Stimulated activated CD4-positive, alpha-beta T cell treated with anti-CD3 and anti-CD28 coated beads, Interleukin-4, amount 100 ng/mL, for 24 hours (primary cell): ENCODE data around the gene ZNF497.
"Not testable (repeated sequence)": the region's sequence is repeated elsewhere in the genome, so short reads cannot be mapped to it uniquely, and the experiment has no call there.

ENCODE experiments used
- DNase-seq: peaks from one replicate; pipeline ENCODE4 v3.0.0-alpha.2; 2020

ZNF497 gene

DNA sequence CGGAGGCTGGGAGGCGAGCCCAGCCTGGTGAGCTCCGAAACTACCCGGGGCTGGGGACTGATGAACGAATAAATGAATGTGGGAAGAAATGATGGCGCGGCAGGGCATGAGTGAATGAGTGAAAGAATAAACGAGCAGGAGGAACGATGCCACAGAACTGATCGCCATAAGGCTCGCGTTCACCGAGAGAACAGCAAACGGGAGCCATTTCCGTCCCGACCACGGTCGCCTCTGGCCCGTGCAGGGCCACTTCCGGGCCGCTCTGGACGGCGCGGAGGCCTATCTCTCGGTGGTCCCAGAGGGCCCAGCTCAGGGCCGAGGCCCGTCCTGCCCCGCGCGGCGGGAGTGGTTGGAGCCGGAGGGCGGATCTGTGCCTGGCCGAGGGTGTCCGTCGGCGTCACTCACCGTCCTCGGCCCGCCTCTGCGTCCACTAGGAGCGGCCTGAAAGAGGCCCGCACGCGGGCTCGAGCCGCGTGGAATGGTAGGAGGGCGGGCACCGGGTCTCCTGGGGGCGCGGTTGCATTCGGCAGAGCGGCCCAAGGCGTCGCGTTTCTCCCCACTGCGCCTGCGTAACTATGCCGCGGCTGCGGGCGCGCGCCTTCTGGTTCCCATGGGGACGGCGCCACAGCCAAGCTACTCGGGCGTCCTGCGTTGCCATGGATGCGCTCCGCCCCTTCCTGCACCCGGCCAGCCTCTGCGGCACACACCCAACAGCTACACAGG lies at the start of gene ZNF497:
TSS of gene ZNF497 (minus strand) at position 480 of the 723 bp plus-strand sequence. CDS start 5,116 bp downstream, outside the sequence.
- peak; percentile 96 for DNase-seq

DNA sequence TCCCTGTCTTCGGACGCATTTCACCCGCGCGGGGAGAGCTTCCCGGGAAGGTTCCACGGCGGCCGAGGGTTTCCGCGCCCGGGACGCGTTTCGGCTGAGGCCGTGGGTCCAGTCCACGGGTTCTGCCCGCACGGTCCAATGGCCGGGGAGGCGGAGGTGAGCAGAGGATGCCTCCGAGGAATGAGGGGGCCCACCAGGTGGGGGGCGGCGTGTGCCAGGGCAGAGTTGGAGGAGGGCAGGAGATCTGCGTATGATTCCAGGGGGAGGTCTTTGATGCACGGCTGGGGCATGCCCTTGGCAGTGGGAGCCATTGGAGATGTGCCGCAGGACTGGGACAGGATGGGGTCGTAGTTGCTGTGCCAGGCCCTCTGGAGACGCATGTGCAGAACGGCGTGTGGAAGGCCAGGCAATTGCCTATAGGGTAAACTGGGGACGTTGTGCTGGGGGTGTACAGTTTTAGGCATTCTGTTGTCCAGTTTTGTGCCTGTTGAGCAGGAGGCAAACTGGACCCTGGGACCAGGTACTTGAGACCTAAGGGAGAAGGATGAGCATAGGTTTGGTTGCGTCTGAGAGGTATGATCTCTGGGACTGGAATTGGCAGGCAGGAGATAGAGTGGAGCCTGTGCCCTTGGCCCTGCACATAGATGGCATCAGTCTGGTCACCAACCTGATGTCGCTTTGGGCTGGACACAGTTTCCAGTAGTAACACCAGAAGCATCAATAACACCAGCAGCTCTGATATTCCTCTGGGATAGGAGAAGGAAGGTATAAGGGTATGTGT lies 46.6 kb upstream of the ZNF497 start:
- peak; percentile 28 for DNase-seq

DNA sequence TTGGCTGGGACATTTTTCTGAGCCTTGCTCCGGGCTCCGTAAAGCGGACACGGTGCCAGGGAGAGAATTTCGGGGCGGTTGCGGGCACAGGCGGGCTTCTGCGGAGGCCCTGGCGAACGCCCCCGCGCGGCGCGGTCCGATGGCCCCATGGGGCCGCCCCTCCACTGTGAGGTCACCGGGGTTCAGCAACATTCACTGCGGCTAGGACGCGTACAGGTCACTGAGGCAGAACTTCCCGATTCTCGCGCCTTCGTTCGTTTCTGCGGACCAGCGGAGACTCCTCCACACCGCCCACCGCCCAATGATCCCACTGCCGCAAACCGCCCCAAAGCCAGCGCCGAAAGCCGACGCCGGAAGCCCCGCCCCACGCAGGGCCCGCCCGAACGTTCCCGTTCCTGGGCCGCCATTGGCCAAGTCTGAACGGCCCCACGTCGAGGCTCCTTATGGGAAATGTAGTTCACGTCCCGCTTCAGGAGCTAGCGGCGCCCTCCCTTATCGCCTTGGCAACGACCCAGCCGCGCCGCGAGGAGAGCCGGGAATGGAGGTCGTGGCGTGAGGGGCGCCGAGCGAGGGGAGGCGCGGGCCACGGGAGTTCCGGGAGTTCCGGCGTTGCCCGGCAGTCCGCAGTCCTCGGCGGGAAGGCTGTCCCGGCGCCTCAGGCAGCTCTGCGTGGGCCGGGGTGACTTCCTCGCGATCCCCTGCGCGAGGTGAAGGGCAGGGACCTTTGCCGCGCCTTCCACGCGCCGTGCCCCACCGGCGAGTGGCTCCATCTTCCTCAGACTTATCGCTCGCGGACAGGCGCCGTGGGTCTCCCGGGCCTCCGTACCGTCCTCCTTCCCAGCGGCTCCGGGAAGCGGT lies 45.8 kb upstream of the ZNF497 start, which contains the start of gene ZNF584:
TSS of gene ZNF584 (plus strand) at position 498 of the 858 bp plus-strand sequence. CDS start 499 bp downstream, outside the sequence.
- peak; percentile 95 for DNase-seq

GRCh38 chr19:58407658-58408151 lies 45.2 kb upstream of the ZNF497 start:
- DNase-seq = no peak

DNA sequence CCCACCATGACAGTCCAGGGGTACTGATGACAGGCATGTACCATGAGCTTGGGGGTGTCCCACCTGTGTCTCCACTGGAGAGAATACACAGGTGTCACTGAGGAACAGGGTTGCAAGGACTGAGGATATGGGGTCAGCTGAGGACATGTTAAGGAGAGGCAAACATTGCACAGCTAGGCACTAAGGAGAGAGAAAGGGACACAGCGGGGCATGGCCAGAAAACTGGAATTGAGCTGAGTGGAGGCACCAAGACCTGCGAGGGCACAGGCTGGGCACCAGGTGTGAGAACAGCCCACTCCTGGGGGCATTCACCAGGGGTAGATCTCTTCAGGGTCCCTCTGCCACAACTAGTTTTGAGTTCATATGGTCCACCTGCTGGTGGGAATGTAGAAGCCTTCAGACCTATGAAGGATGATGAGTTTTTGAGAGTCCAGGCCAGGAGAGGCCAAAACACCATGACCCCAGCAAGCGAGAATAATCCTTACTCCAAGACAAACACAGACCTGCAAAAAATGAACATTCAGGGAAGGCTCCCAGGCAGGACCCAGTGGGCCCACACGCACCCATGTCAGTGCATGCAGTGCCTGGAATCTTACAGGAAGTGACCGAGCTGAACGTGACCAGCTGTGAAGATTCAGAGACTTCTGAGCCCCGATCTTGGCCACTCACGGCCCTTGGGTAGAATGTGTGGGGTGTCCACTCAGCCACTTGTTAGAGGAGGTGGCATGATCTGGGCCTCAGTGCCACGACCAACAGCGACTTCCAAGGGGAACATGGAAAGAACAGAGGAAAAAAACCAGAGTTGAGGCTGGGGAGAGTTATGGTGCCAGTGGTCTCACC lies 44.5 kb upstream of the ZNF497 start:
- no peak for DNase-seq

- DNase-seq = not testable (repeated sequence)
Measured at GRCh38 chr19:58403920-58404478, 41.4 kb upstream of the ZNF497 start.

GRCh38 chr19:58401840-58402421 lies 39.4 kb upstream of the ZNF497 start:
- no peak for DNase-seq

DNA sequence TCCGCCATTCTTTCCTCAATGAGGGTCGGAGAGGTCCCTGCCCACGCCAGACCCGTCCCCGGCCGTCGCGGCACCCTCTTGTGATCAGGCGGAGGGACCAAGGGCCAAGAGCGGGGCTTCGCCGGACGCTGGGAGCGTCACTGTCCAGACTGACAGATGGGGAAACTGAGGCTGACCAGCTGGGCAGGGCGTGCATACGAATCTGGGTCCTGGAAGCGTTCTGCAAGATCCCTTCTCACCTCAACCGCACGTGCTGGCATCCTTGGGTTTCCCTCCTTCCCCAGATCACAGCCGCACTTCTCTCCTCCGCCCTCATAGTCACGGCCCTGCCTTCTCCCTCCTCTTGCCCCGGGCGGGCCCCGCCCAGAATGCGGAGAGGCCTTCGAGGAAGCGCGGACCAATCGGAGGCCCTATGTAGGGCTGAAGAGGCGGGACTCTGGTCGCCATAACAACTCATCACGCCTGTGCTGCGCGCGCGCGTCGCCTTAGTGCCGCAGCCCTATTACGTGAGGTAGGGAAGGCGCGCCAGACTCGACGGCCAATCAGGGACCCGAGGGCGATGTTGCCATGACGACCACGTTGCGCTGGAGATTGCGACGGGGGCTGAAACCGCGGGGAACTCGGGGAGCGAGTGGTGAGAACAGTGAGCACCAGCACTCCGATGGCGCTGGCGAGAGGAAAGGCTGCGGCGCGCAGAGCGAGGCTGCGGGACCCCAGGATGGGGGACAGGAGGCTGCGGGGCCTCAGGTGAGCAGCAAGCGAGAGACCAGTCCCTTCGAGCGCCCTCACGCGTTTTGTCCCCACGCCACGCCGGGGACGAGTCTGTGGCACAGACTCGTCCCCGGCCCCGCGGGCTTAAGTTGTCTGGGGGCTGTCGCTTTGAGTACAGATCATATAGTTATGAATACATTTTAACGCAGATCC lies 38.6 kb upstream of the ZNF497 start:
- peak; percentile 99 for DNase-seq

- no peak for DNase-seq
Measured at GRCh38 chr19:58400316-58400915, 37.9 kb upstream of the ZNF497 start.

- no peak for DNase-seq
Measured at GRCh38 chr19:58399903-58400302, 37.4 kb upstream of the ZNF497 start.

DNA sequence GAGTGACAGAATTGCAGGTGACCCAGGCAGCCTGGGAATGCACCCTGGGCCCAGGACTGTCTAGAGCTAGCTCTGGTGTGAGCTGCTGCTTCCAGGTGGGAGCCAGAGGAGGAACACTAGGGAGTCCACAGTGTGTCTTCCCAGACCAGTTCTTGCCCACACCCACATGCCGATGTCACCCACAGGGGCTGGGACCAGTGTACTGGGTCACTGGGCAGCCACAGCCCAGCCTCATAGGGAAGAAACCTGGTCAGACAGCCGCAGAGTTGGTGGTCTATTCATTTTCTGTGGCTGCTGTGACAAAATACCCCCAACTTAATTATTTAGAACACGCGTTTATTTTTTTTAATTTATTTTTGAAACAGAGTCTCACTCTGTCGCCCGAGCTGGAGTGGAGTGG lies 36.0 kb upstream of the ZNF497 start:
- no peak for DNase-seq

DNA sequence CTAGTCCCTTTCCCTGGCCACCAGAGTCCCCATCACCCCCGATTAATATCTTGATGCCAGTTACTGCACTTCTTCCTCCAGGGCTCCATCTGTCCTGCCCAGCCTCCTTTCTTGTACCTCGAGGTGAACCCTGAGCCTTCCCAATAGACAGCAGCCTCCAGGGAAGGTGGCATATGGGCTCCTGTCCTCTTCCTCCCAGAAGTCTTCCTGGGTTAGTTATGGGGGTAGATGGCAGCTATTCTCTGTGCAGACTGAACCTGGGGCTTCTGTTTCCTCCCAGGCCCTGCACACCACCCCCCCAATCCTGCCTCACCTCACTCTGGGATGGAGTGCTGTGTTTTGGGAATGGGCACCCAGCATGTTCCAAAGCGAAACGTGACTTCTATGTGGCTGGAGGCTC lies 35.5 kb upstream of the ZNF497 start:
- DNase-seq = no peak

DNA sequence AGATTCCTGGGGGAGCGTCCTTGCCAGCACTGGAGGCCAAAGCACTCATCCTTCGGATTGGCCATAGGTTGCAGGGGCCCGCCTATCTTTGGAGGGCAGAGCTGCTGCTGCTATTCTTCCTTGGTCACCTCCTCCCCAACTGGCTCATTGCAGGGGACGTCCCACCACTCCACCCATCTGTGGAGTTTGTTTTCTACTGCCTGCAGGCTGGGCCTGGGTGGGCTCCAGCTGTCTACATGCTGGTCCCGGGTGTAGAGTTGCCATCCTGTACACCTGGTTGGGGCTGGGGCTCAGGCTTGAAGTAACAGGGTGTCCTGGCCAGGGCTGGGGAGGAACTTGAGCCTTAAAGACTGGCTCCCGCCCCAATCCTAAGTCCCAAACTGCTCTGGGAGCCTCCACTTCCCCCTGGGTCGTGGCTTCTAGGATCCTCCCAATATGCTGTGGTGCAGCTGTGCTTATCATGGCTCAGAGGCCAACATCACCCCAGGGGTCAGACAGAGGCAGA lies 35.0 kb upstream of the ZNF497 start:
- DNase-seq = no peak

DNA sequence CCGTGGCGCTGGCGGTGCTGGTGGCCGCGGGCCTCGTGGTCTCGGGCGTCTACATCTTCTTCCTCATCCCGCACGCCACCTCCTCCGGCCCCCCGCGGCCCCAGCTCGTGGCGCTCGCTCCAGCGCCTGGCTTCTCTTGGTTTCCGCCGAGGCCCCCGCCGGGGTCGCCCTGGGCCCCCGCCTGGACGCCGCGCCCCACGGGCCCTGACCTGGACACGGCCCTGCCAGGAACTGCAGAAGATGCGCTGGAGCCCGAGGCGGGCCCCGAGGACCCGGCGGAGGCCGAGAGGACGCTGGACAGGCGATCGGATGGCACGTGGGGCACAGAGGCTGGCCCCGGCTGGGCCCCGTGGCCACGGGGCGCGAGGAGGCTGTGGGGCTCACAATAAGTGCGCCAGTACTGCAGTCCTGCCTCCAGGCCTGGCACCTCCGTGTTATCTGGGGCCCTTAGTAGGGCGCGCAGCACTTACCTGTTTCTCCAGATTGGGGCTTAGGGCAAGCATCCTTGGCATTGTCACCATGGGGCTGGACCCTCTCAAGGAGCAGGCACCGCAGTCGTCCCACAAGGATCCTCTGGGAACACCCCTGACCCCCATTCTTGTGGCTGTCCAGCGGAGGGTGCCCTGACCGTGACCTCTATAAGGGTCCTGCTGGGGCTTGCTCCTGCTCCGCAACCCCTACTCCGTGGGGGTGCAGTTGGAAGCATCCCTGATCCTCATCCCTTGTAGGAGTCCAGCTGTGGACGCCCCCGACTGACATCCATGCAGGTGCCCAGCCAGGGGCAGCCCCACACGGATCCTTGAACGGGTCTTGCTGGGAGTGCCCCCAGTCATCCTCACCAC lies 34.4 kb upstream of the ZNF497 start:
- no peak for DNase-seq

DNA sequence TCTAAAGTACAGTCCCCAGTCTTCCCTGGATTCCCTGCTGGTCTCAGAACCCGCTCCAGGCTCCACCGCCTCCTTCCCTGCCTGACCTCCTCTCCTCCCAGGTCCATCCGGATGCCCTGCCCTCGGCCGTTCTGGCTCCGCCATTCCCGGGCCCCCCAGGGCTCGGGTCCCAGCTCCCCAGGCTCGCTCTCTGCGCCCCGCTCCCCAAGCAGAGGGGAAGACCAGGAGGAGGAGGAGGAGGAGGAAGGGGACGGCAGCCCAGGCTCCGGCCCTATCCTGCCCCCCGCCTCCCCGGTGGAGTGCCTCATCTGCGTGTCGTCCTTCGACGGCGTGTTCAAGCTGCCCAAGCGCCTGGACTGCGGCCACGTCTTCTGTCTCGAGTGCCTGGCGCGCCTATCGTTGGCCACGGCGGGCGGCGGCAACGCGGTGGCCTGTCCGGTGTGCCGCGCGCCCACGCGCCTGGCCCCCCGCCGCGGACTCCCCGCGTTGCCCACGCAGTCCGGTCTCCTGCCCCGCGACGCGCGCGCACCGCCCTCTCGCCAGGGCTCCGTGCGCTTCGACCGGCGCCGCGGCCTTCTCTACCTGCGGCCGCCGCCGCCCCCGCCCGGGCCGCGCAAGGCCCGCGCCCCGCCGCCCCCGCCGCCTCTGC lies 33.6 kb upstream of the ZNF497 start:
- DNase-seq = no peak

DNA sequence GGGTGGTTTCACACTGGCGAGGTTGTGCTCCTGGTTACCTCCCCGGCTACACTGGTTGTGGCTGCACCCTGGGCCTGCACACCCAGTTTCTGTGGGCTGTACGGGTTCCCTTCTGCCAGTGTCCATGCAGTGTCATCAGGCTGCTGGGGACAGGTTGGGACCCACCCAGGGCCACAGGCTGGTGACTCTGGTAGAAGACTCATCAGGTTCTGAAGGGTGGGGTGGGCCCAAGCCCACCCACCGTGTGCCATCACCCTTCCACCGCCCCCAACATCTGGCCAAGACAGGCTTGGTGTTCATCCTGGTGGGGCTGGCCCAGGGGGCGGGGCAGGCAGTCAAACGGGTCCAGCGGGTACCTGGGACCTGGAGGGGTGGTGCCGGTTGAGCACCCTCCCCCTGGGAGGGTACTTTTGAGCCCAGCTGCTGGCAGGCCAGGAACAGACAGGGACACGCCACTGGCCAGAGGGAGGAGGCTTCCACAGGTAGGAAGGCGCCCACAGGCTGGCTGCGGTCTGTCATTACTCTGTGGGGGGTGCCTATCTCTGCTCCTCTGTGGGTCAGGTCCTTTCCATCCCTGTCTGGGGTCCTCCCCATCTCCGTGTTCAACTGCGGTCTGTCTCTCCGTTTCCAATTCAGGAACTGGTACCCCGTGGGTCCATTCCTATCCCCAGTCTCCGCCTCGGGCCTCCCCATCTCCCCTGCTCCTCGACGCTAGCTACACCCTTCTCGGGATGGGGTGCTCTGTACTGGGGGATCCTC lies 32.8 kb upstream of the ZNF497 start, which contains the start of gene RNF225:
TSS of gene RNF225 (plus strand) at position 437 of the 759 bp plus-strand sequence. CDS start 434 bp downstream, outside the sequence.
- DNase-seq = no peak

- DNase-seq = no peak
Measured at GRCh38 chr19:58394821-58395219, 32.3 kb upstream of the ZNF497 start.
